ENCODE results near the gene TRAK1. TPM values are rescaled to one million over a fixed set of nuclear protein-coding genes. Genes with fewer than 3 reads are reported as not detected.

TRAK1 gene
- total and polyA plus RNA-seq, 2 experiments from 2014 or later: 19.0 to 28.8 TPM

- Histone ChIP-seq H3K36me3 (replicated peaks; ENCODE audit: insufficient read depth, low read depth) (no peaks in the 10 kb centered on the region), H3K27me3 (no peaks in the 10 kb centered on the region), H3K4me1 (ENCODE audit: insufficient read depth) (no peaks in the 10 kb centered on the region), H3K9me3 (ENCODE audit: low read depth) (no peaks in the 10 kb centered on the region), H3K4me2 (no peak overlapping the region), H3K27ac (peak overlapping the region; percentile 22), H3K9me2 (replicated peaks; ENCODE audit: insufficient read depth) (no peaks in the 10 kb centered on the region), H2AFZ (no peak overlapping the region), H4K20me1 (ENCODE audit: insufficient read depth, poor library complexity, severe bottlenecking) (no peaks in the 10 kb centered on the region), H3K79me2 (peaks cover 16% of the 10 kb centered on the region), H3K4me3 (no peak overlapping the region)
- peak; percentile 75 for DNase-seq (ENCODE audit: low spot score)
- WGBS (ENCODE audit: low lambda C conversion rate, missing lambda C conversion rate): 72% methylated on average over 2 of the region's 2 CpGs
- TF ChIP-seq EZH2 (IDR thresholded peaks at IDR 0.05; ENCODE audit: borderline replicate concordance): no peak
- no peak for TF ChIP-seq EZH2phosphoT487 (IDR thresholded peaks at IDR 0.05; ENCODE audit: low read depth, severe bottlenecking, unreplicated experiment)
- TF ChIP-seq CTCF (IDR thresholded peaks at IDR 0.05; ENCODE audit: poor library complexity): peak; percentile 54
These were observed 27.7 kb downstream of the TRAK1 start for GRCh38 chr3:42118762-42119361.

- no peaks in the 10 kb centered on the region for H3K36me3 ChIP-seq (replicated peaks; ENCODE audit: insufficient read depth, low read depth)
- no peak overlapping the region for H3K27ac ChIP-seq
- no peak overlapping the region for H3K4me2 ChIP-seq
- H3K79me2 ChIP-seq: peaks cover 25% of the 10 kb centered on the region
- H3K9me2 ChIP-seq (replicated peaks; ENCODE audit: insufficient read depth): no peaks in the 10 kb centered on the region
- H3K4me1 ChIP-seq (ENCODE audit: insufficient read depth): no peaks in the 10 kb centered on the region
- no peaks in the 10 kb centered on the region for H4K20me1 ChIP-seq (ENCODE audit: insufficient read depth, poor library complexity, severe bottlenecking)
- TF ChIP-seq EZH2 (IDR thresholded peaks at IDR 0.05; ENCODE audit: borderline replicate concordance): no peak
- TF ChIP-seq EZH2phosphoT487 (IDR thresholded peaks at IDR 0.05; ENCODE audit: low read depth, severe bottlenecking, unreplicated experiment): no peak
- no peak for TF ChIP-seq CTCF (IDR thresholded peaks at IDR 0.05; ENCODE audit: poor library complexity)
- 93% methylated on average over 7 of the region's 7 CpGs for WGBS (ENCODE audit: low lambda C conversion rate, missing lambda C conversion rate)
- no peak for DNase-seq (ENCODE audit: low spot score)
- no peak overlapping the region for H3K4me3 ChIP-seq
- H3K27me3 ChIP-seq: no peaks in the 10 kb centered on the region
- no peaks in the 10 kb centered on the region for H3K9me3 ChIP-seq (ENCODE audit: low read depth)
- H2AFZ ChIP-seq: no peak overlapping the region
These were observed 28.6 kb downstream of the TRAK1 start for GRCh38 chr3:42119561-42120355.

GRCh38 chr3:42120866-42121265, 29.7 kb downstream of the TRAK1 start:
- Histone ChIP-seq H3K9me2 (replicated peaks; ENCODE audit: insufficient read depth) (no peaks in the 10 kb centered on the region), H3K4me1 (ENCODE audit: insufficient read depth) (no peaks in the 10 kb centered on the region), H3K4me2 (no peak overlapping the region), H3K4me3 (no peak overlapping the region), H3K27ac (no peak overlapping the region), H2AFZ (no peak overlapping the region), H4K20me1 (ENCODE audit: insufficient read depth, poor library complexity, severe bottlenecking) (no peaks in the 10 kb centered on the region), H3K27me3 (no peaks in the 10 kb centered on the region), H3K36me3 (replicated peaks; ENCODE audit: insufficient read depth, low read depth) (no peaks in the 10 kb centered on the region), H3K79me2 (peaks cover 29% of the 10 kb centered on the region), H3K9me3 (ENCODE audit: low read depth) (no peaks in the 10 kb centered on the region)
- WGBS (ENCODE audit: low lambda C conversion rate, missing lambda C conversion rate): 84% methylated on average over 3 of the region's 3 CpGs
- TF ChIP-seq CTCF (IDR thresholded peaks at IDR 0.05; ENCODE audit: poor library complexity): no peak
- no peak for TF ChIP-seq EZH2phosphoT487 (IDR thresholded peaks at IDR 0.05; ENCODE audit: low read depth, severe bottlenecking, unreplicated experiment)
- TF ChIP-seq EZH2 (IDR thresholded peaks at IDR 0.05; ENCODE audit: borderline replicate concordance): no peak
- DNase-seq (ENCODE audit: low spot score): no peak
